K562 (cell line): Measurements from ENCODE around the gene KCND2. TPM values are rescaled to one million over a fixed set of nuclear protein-coding genes. Genes with fewer than 3 reads are reported as not detected.

Experiments
- ATAC-seq: fragments of 200-7000 bp; cut with Tn5 transposase; 3 replicates; pipeline ENCODE4 v1.9.1; 2020; ENCODE audit warnings: moderate library complexity
- BruUV-seq: library from RNA; stranded (reverse); fragments of 400-500 nt; replicated peaks from 2 replicates; lab custom pipeline; 2021; lab: Mats Ljungman, UMichigan
- CTCF ChIA-PET: fragments of 300-600 bp; formaldehyde crosslinking; extraction: SDS; loops from one replicate; lab custom pipeline; 2021; ENCODE audit warnings: low intra/inter-chr PET ratio; lab: Yijun Ruan, JAX
- POLR2A ChIA-PET: fragments of 300-600, 350-650 bp; sonication (Branson Sonifier 250); formaldehyde crosslinking; extraction: SDS; loops from one replicate; lab custom pipeline; 2021; ENCODE audit warnings: antibody characterized with exemption, inconsistent platforms; lab: Yijun Ruan, JAX
- DNase-seq, 4 experiments: peaks; one replicate each; pipeline versions ENCODE4 v3.0.0 to v3.0.0-alpha.2; 2011 to 2018; ENCODE audit warnings: low spot score in 3 of 4, mixed read lengths in 3 of 4; ENCODE audit errors: extremely low read depth in 1 of 4
- FAIRE-seq: peaks from 2 replicates; lab custom pipeline; 2011; peaks lifted over from hg19 to GRCh38; lab: Jason Lieb, UNC
- H2AFZ ChIP-seq: 2 replicates; pipeline ENCODE4 v1.6.0; 2011; ENCODE audit warnings: low read depth, low read length, control low read depth, inconsistent platforms
- H3K27ac ChIP-seq: fragments of 200-600 bp; 3 replicates; pipeline ENCODE4 v1.8.0; 2011; ENCODE audit warnings: low read depth, mild to moderate bottlenecking, control low read depth, inconsistent platforms, low read length, moderate library complexity, mixed read lengths; ENCODE audit errors: extremely low read depth
- H3K27me3 ChIP-seq, 2 experiments: fragments of 300-600 bp in 1 of 2; 2 replicates in 1 of 2; 3 replicates in 1 of 2; pipeline versions ENCODE4 v1.6.0 to v1.8.0; 2011; ENCODE audit warnings: inconsistent platforms in 2 of 2, low read length in 2 of 2, mild to moderate bottlenecking in 1 of 2, mixed read lengths in 1 of 2, moderate library complexity in 1 of 2; ENCODE audit not compliant: control insufficient read depth in 2 of 2, insufficient read depth in 2 of 2
- H3K36me3 ChIP-seq: fragments of 300-600 bp; 3 replicates; pipeline ENCODE4 v1.8.0; 2011; ENCODE audit warnings: mild to moderate bottlenecking, low read length, inconsistent platforms; ENCODE audit not compliant: control insufficient read depth, insufficient read depth
- H3K4me1 ChIP-seq, 2 experiments: fragments of 200-600 bp in 1 of 2; replicated peaks in 1 of 2; 2 replicates in 1 of 2; 3 replicates in 1 of 2; pipeline versions ENCODE4 v1.5.1 to v1.8.0; 2011; ENCODE audit warnings: inconsistent platforms in 2 of 2, low read length in 2 of 2, mild to moderate bottlenecking in 1 of 2, mixed read lengths in 1 of 2, moderate library complexity in 1 of 2; ENCODE audit not compliant: control insufficient read depth in 2 of 2, insufficient read depth in 2 of 2
- H3K4me2 ChIP-seq: 2 replicates; pipeline ENCODE4 v1.6.1; 2011; ENCODE audit warnings: low read length, control low read depth, inconsistent platforms, mixed read lengths; ENCODE audit not compliant: insufficient read depth
- H3K4me3 ChIP-seq: fragments of 200-600 bp; sonication (generic), shearing (Covaris generic); 2 replicates; pipeline ENCODE4 v1.5.1; 2016; ENCODE audit warnings: control low read depth, inconsistent platforms
- H3K79me2 ChIP-seq: fragments of 200-600 bp; 3 replicates; pipeline ENCODE4 v1.8.0; 2011; ENCODE audit warnings: low read length, inconsistent platforms; ENCODE audit not compliant: control insufficient read depth, insufficient read depth
- H3K9ac ChIP-seq, 2 experiments: 2 replicates each; pipeline versions ENCODE4 v1.6.0 to v1.6.1; 2011; ENCODE audit warnings: low read depth in 2 of 2, low read length in 2 of 2, control low read depth in 1 of 2, inconsistent platforms in 1 of 2, mild to moderate bottlenecking in 1 of 2, mixed read lengths in 1 of 2; ENCODE audit not compliant: insufficient read depth in 1 of 2
- H3K9me1 ChIP-seq: one replicate; pipeline ENCODE4 v1.6.0; 2011; ENCODE audit warnings: inconsistent platforms, mild to moderate bottlenecking, low read length, moderate library complexity; ENCODE audit not compliant: control insufficient read depth, insufficient read depth
- H3K9me3 ChIP-seq: replicated peaks from 2 replicates; pipeline ENCODE4 v1.5.1; 2011; ENCODE audit warnings: low read depth, low read length, inconsistent platforms; ENCODE audit not compliant: control insufficient read depth, insufficient read depth
- H4K20me1 ChIP-seq: replicated peaks from 2 replicates; pipeline ENCODE4 v1.6.1; 2011; ENCODE audit warnings: low read length, inconsistent platforms, mixed read lengths; ENCODE audit not compliant: control insufficient read depth, insufficient read depth
- CREM ChIP-seq: IDR thresholded peaks from 2 replicates; pipeline ENCODE4 v1.6.1; 2014; ENCODE audit warnings: antibody characterized with exemption, low read depth
- CTCF ChIP-seq, 3 experiments: IDR thresholded peaks in 2 of 3; conservative IDR thresholded peaks in 1 of 3; 2 replicates each; pipeline ENCODE4 v1.5.1; 2011 to 2012; ENCODE audit warnings: low read length in 3 of 3, mild to moderate bottlenecking in 3 of 3, control low read depth in 2 of 3, improper control_type of control experiment in 1 of 3, inconsistent platforms in 1 of 3, low read depth in 1 of 3, mixed read lengths in 1 of 3, moderate library complexity in 1 of 3; ENCODE audit not compliant: insufficient read depth in 2 of 3
- HDAC8 ChIP-seq: fragments of 450-650 bp; IDR thresholded peaks from 2 replicates; pipeline ENCODE4 v1.6.1; 2016; ENCODE audit warnings: mild to moderate bottlenecking, missing genetic modification characterization, moderate library complexity, missing compliant biosample characterization
- HMG20A ChIP-seq: fragments of 450-650 bp; formaldehyde crosslinking; conservative IDR thresholded peaks from 2 replicates; pipeline ENCODE4 v1.4.0; 2020; ENCODE audit warnings: mild to moderate bottlenecking, mixed read lengths
- MYBL2 ChIP-seq, 2 experiments: fragments of 450-650 bp in 1 of 2; sonication (generic) in 1 of 2; formaldehyde crosslinking in 1 of 2; IDR thresholded peaks; 2 replicates each; pipeline versions ENCODE4 v1.6.1 to v1.8.1; 2017 to 2022; ENCODE audit warnings: borderline replicate concordance in 1 of 2, inconsistent platforms in 1 of 2, low read depth in 1 of 2, mild to moderate bottlenecking in 1 of 2, missing genetic modification reagents in 1 of 2, moderate library complexity in 1 of 2
- TCF7 ChIP-seq: sonication (generic); IDR thresholded peaks from 2 replicates; pipeline ENCODE4 v1.6.1; 2016; ENCODE audit warnings: antibody characterized with exemption, borderline replicate concordance
- TOE1 ChIP-seq, 2 experiments: fragments of 450-650 bp in 1 of 2; sonication (generic) in 1 of 2; formaldehyde crosslinking in 1 of 2; IDR thresholded peaks; 2 replicates each; pipeline versions ENCODE4 v1.7.1 to v1.8.0; 2016 to 2022; ENCODE audit warnings: borderline replicate concordance in 2 of 2, mild to moderate bottlenecking in 2 of 2, antibody characterized with exemption in 1 of 2, inconsistent platforms in 1 of 2, low read depth in 1 of 2, missing genetic modification reagents in 1 of 2, moderate library complexity in 1 of 2
- YY1 ChIP-seq, 3 experiments: IDR thresholded peaks; 2 replicates each; pipeline ENCODE4 v1.6.1; 2011; ENCODE audit warnings: low read length in 2 of 3, mild to moderate bottlenecking in 2 of 3, moderate library complexity in 2 of 3, borderline replicate concordance in 1 of 3, control low read depth in 1 of 3, low read depth in 1 of 3; ENCODE audit not compliant: insufficient read depth in 3 of 3, insufficient replicate concordance in 2 of 3, control insufficient read depth in 1 of 3, insufficient read length in 1 of 3; ENCODE audit errors: extremely low read depth in 1 of 3
- ZBTB43 ChIP-seq: sonication (generic); formaldehyde crosslinking; IDR thresholded peaks from 2 replicates; pipeline ENCODE4 v1.8.0; 2023; ENCODE audit warnings: mild to moderate bottlenecking, missing genetic modification reagents
- ZNF561 ChIP-seq: fragments of 450-650 bp; formaldehyde crosslinking; conservative IDR thresholded peaks from 2 replicates; pipeline ENCODE4 v1.4.0; 2020; ENCODE audit warnings: mild to moderate bottlenecking, moderate library complexity
- WGBS: fragments of 100-300 bp; shearing (Covaris generic); methylation state at CpG from one replicate; pipeline ENCODE4 v1.1.6; 2016; ENCODE audit warnings: low coverage, mixed read lengths; ENCODE audit not compliant: insufficient coverage; ENCODE audit errors: missing lambda C conversion rate; 5-methylcytosine and 5-hydroxymethylcytosine counted together
- in situ Hi-C: fragments of 300-500 bp; cut with MboI; formaldehyde crosslinking; loops from 4 replicates; pipeline ENCODE4 v1.15.0; 2018; ENCODE audit warnings: inconsistent platforms, mixed read lengths
- intact Hi-C: fragments of 100-400 bp; cut with micrococcal nuclease; formaldehyde crosslinking; loops from 2 replicates; pipeline ENCODE4 v1.14.2; 2022
- polyA plus RNA-seq, 8 experiments: library from polyadenylated mRNA; depleted of rRNA in 4 of 8; stranded (reverse) in 5 of 8; unstranded in 3 of 8; fragments of >200 nt; fragmentation: Nextera tagmentation in 2 of 8; fragmentation: Illumina TruSeq in 1 of 8; extraction: Ambion mirVana in 2 of 8; extraction: Trizol in 1 of 8; gene quantifications; 2 replicates each; pipeline versions ENCODE4 v1.2.1 to v1.2.3, GENCODE V29; 2011 to 2014; ENCODE audit warnings: inconsistent platforms in 1 of 8, missing spikeins in 1 of 8
- total RNA-seq, 7 experiments: library from RNA; depleted of rRNA in 6 of 7; stranded (reverse); fragments of >200 nt in 6 of 7; fragmentation: Illumina TruSeq in 2 of 7; extraction: Trizol in 2 of 7; gene quantifications; 2 replicates each; pipeline versions ENCODE4 v1.2.1 to v1.2.3, GENCODE V29; 2011 to 2021; ENCODE audit warnings: low replicate concordance in 1 of 7

The KCND2 gene
- total and polyA plus RNA-seq, 9 of the 15 experiments (the other 6 are each of a cell fraction or from before 2014, with no cell fraction given): 0.03 to 0.12 TPM; not detected in 7

GRCh38 chr7:120467676-120468075 lies 194.7 kb downstream of the KCND2 start:
- 0% methylated on average over 3 of the region's 3 CpGs for WGBS

GRCh38 chr7:120468611-120469010 lies 195.6 kb downstream of the KCND2 start:
- no peak for DNase-seq
- no peaks in the 10 kb centered on the region for H3K36me3 ChIP-seq
- no peaks in the 10 kb centered on the region for H3K4me1 ChIP-seq
- 0% methylated on average over 3 of the region's 3 CpGs for WGBS
- no peaks in the 10 kb centered on the region for H3K27me3 ChIP-seq
- no peaks in the 10 kb centered on the region for H3K79me2 ChIP-seq
- H4K20me1 ChIP-seq: no peaks in the 10 kb centered on the region
- no peaks in the 10 kb centered on the region for H3K9me1 ChIP-seq
- no peak overlapping the region for H3K4me2 ChIP-seq
- H3K4me3 ChIP-seq: no peak overlapping the region
- no peak for FAIRE-seq
- no peak for ATAC-seq
- H3K9ac ChIP-seq: no peak overlapping the region
- ChIA-PET CTCF (no interaction called here), POLR2A (no interaction called here)
- intact Hi-C loops (no loop called here), in situ Hi-C loops (no loop called here)
- no peaks in the 10 kb centered on the region for H3K9me3 ChIP-seq
- TF ChIP-seq TOE1 (IDR thresholded peaks at IDR 0.05; ENCODE audit: borderline replicate concordance) (no peak), TOE1 (CRISPR knock-in tag; IDR thresholded peaks at IDR 0.05; ENCODE audit: borderline replicate concordance, low read depth) (no peak), CTCF (IDR thresholded peaks at IDR 0.05 in 2 of 3, conservative IDR thresholded peaks at IDR 0.05 in 1 of 3; ENCODE audit: insufficient read depth in 2 of 3, low read depth in 1 of 3, low read length in 3 of 3) (no peak), TCF7 (no peak), MYBL2 (IDR thresholded peaks at IDR 0.05; ENCODE audit: low read depth) (no peak), MYBL2 (CRISPR knock-in tag; IDR thresholded peaks at IDR 0.05; ENCODE audit: borderline replicate concordance) (no peak), HDAC8 (tag) (no peak), ZNF561 (CRISPR knock-in tag) (no peak), CREM (no peak), HMG20A (CRISPR knock-in tag) (no peak)
- no peak overlapping the region for H3K27ac ChIP-seq
- no peak overlapping the region for H2AFZ ChIP-seq
- no TSS peak for BruUV-seq

More at GRCh38 chr7:120467676-120468075, 194.7 kb downstream of the KCND2 start:
- H3K4me3 ChIP-seq: no peak overlapping the region
- H4K20me1 ChIP-seq: no peaks in the 10 kb centered on the region
- H3K4me1 ChIP-seq: no peaks in the 10 kb centered on the region
- no peaks in the 10 kb centered on the region for H3K9me3 ChIP-seq
- TF ChIP-seq YY1 (IDR thresholded peaks at IDR 0.05; ENCODE audit: borderline replicate concordance in 1 of 3, control insufficient read depth in 1 of 3, extremely low read depth in 1 of 3, insufficient read depth in 3 of 3, insufficient read length in 1 of 3, insufficient replicate concordance in 2 of 3, low read depth in 1 of 3, low read length in 2 of 3) (no peak), ZBTB43 (CRISPR knock-in tag) (no peak)
- no peaks in the 10 kb centered on the region for H3K27me3 ChIP-seq
- intact Hi-C loops (no loop called here), in situ Hi-C loops (no loop called here)
- no peak overlapping the region for H3K9ac ChIP-seq
- H3K9me1 ChIP-seq: no peaks in the 10 kb centered on the region
- no peaks in the 10 kb centered on the region for H3K79me2 ChIP-seq
- no peak overlapping the region for H3K27ac ChIP-seq
- BruUV-seq: no TSS peak
- no peak for FAIRE-seq
- CTCF ChIA-PET: no interaction called here
- H3K36me3 ChIP-seq: no peaks in the 10 kb centered on the region
- H3K4me2 ChIP-seq: no peak overlapping the region
- ATAC-seq: no peak
- POLR2A ChIA-PET: no interaction called here
- no peak for DNase-seq
- no peak overlapping the region for H2AFZ ChIP-seq
